ENCODE measurements around the gene ALKBH5. TPM values are rescaled to one million over a fixed set of nuclear protein-coding genes. Genes with fewer than 3 reads are reported as not detected.

ALKBH5 gene
- total RNA-seq, 1 experiment from 2014 or later = 65.1 TPM

GRCh38 chr17:18158022-18158600 lies 25.5 kb upstream of the ALKBH5 start:
- DNase-seq (ENCODE audit: low read depth) = peak; percentile 74

- peak; percentile 13 for DNase-seq (ENCODE audit: low read depth)
Measured at GRCh38 chr17:18159551-18160120, 24.0 kb upstream of the ALKBH5 start.

- no peak for DNase-seq (ENCODE audit: low read depth)
Measured at GRCh38 chr17:18160128-18160856, 23.3 kb upstream of the ALKBH5 start.

GRCh38 chr17:18161207-18162145 lies 22.2 kb upstream of the ALKBH5 start:
- DNase-seq (ENCODE audit: low read depth) = no peak

GRCh38 chr17:18163547-18163946 lies 20.1 kb upstream of the ALKBH5 start:
- DNase-seq (ENCODE audit: low read depth) = no peak

- DNase-seq (ENCODE audit: low read depth) = no peak
Measured at GRCh38 chr17:18166894-18167293, 16.7 kb upstream of the ALKBH5 start.

GRCh38 chr17:18167421-18167820 lies 16.2 kb upstream of the ALKBH5 start:
- no peak for DNase-seq (ENCODE audit: low read depth)

GRCh38 chr17:18172531-18173278 lies 10.9 kb upstream of the ALKBH5 start:
- DNase-seq (ENCODE audit: low read depth) = no peak

- DNase-seq (ENCODE audit: low read depth) = no peak
Measured at GRCh38 chr17:18173740-18174139, 9.9 kb upstream of the ALKBH5 start.

GRCh38 chr17:18176176-18176575 lies 7.5 kb upstream of the ALKBH5 start:
- no peak for DNase-seq (ENCODE audit: low read depth)

GRCh38 chr17:18177133-18177532 lies 6.5 kb upstream of the ALKBH5 start:
- DNase-seq (ENCODE audit: low read depth) = no peak

- no peak for DNase-seq (ENCODE audit: low read depth)
Measured at GRCh38 chr17:18177722-18178121, 5.9 kb upstream of the ALKBH5 start.

- no peak for DNase-seq (ENCODE audit: low read depth)
Measured at GRCh38 chr17:18179196-18179595, 4.4 kb upstream of the ALKBH5 start.

GRCh38 chr17:18179804-18180203 lies 3.8 kb upstream of the ALKBH5 start:
- DNase-seq (ENCODE audit: low read depth) = no peak

GRCh38 chr17:18181358-18181757 lies 2.3 kb upstream of the ALKBH5 start:
- DNase-seq (ENCODE audit: low read depth) = no peak

- no peak for DNase-seq (ENCODE audit: low read depth)
Measured at GRCh38 chr17:18182110-18182977, 1.3 kb upstream of the ALKBH5 start.

- DNase-seq (ENCODE audit: low read depth) = peak; percentile 85
Measured at GRCh38 chr17:18182978-18183333, 672 bp upstream of the ALKBH5 start.

GRCh38 chr17:18184143-18185031 lies 759 bp downstream of the ALKBH5 start:
- no peak for DNase-seq (ENCODE audit: low read depth)

- no peak for DNase-seq (ENCODE audit: low read depth)
Measured at GRCh38 chr17:18185391-18185790, 1.8 kb downstream of the ALKBH5 start.
